GM13977 (cell line): ENCODE results near the gene CEBPB.

Experiments used
- DNase-seq: peaks from one replicate; pipeline ENCODE4 v3.0.0; 2012; ENCODE audit warnings: low spot score
- in situ Hi-C: fragments of 300-500 bp; cut with MboI; formaldehyde crosslinking; loops from one replicate; pipeline ENCODE4 v1.12.0; 2022; ENCODE audit warnings: low sequenced_read_pairs, low pct_unique_long_range_greater_than_20kb, mixed read lengths, inconsistent platforms; ENCODE audit not compliant: unreplicated experiment
- TF ChIP-seq, protein P1 (sequence below): IDR thresholded peaks from 2 replicates; pipeline ENCODE4 v1.5.1; 2012; ENCODE audit warnings: mild to moderate bottlenecking, control low read depth; ENCODE audit not compliant: insufficient read depth; ENCODE audit errors: extremely low read depth, missing control alignments

The CEBPB gene

DNA sequence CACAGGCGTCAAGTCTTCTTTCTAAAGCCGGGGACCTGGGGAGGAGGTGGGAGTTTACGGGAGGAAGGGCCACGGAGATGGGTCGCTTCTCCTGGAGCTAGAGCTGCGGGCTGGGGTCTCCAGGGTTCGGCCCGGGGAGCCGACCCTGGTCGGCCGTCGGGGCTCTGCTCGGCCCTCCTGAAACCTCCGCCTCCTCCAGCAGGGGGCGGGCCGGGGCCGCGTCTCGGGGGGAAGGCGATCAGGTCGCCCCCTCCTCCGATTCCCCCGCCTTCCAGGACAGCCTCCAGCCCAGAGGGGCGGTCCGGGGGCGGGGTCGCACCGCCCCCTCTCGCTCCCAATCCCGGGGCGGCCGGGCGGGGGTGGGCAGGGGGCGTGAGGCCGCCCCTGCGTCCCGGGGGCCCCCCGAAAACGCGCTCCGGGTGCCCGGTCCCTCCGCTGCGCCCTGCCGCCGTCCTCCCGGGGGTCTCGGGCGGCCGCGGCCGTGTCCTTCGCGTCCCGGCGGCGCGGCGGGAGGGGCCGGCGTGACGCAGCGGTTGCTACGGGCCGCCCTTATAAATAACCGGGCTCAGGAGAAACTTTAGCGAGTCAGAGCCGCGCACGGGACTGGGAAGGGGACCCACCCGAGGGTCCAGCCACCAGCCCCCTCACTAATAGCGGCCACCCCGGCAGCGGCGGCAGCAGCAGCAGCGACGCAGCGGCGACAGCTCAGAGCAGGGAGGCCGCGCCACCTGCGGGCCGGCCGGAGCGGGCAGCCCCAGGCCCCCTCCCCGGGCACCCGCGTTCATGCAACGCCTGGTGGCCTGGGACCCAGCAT lies at the start of gene CEBPB:
Gene CEBPB, plus strand, starts transcription at position 580 of the 814 bp plus-strand sequence. Its CDS starts 204 bp downstream, at position 784.
- in situ Hi-C loops: loop anchor here (25.0 kb wide), 1 partner anchor 203 kb away; the partner anchor contains the start of gene SNAI1
- DNase-seq: peak; percentile 95
- TF ChIP-seq, protein P1, sequence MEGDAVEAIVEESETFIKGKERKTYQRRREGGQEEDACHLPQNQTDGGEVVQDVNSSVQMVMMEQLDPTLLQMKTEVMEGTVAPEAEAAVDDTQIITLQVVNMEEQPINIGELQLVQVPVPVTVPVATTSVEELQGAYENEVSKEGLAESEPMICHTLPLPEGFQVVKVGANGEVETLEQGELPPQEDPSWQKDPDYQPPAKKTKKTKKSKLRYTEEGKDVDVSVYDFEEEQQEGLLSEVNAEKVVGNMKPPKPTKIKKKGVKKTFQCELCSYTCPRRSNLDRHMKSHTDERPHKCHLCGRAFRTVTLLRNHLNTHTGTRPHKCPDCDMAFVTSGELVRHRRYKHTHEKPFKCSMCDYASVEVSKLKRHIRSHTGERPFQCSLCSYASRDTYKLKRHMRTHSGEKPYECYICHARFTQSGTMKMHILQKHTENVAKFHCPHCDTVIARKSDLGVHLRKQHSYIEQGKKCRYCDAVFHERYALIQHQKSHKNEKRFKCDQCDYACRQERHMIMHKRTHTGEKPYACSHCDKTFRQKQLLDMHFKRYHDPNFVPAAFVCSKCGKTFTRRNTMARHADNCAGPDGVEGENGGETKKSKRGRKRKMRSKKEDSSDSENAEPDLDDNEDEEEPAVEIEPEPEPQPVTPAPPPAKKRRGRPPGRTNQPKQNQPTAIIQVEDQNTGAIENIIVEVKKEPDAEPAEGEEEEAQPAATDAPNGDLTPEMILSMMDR: peak; percentile 74

DNA sequence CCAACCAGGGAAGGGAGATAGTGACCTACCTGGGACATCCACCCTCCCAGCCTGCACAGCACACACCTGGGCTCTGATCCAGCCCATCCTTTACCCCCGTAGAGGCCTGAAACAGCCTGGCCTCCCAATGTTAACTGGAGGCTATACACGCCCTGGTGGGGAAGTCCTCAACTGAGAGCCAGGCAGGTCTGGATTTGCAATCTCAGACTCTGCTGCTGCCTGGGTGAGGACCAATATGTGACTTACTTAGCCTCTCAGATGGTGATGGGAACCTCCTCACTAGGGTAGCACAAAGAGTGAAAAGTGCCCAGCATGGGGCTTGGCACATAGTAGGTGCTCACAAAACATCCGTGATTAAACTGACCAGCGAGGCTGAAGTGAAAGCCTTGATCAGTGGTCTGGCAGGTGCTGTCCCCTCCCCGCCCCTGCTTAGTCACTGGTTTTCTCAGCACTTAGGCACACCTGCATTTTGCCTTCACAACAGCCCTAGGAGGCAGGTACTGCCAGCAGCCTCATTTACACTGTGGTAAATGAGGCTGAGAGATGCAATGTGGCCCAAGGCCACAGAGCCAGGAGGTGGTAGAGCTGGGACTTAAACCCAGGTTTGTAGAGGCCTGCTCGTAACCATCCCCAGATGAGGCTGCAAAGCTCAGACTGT lies 49.5 kb upstream of the CEBPB start:
- DNase-seq: no peak
- in situ Hi-C loops: no loop called here
- TF ChIP-seq, protein P1: no peak

DNA sequence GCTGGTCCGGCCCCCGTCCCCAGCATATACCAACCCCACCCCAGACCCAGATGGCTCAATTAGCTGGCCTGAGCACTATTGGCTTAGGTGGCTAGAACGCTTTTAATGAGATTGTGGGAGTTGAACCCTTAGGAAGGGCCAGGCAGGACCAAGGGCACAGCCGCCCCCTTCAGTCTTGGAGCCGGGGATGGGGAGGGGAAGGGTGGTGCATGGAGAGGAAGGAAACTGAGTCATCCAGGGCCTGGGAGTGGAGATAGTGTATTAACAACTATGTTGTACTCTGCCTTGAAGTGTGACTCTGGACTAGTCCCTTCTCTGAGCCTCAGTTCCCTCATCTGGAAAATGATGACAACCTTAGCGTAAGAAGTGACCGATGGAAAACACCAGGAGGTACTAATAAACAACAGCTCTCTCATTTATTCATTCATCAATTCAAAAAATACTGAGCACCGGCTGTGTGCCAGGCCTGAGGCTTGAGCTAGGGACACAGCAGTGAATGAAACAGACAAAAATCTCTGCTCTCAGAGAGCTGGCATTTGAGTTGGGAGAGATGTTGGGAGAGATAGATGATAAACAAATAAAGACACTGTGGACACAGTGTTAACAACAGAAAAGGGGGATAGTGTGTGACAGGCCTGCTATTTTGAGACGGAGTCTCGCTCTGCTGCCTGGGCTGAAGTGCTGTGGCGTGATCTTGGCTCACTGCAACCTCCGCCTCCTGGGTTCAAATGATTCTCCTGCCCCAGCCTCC lies 48.6 kb upstream of the CEBPB start:
- DNase-seq: no peak
- TF ChIP-seq, protein P1: no peak
- in situ Hi-C loops: no loop called here

DNA sequence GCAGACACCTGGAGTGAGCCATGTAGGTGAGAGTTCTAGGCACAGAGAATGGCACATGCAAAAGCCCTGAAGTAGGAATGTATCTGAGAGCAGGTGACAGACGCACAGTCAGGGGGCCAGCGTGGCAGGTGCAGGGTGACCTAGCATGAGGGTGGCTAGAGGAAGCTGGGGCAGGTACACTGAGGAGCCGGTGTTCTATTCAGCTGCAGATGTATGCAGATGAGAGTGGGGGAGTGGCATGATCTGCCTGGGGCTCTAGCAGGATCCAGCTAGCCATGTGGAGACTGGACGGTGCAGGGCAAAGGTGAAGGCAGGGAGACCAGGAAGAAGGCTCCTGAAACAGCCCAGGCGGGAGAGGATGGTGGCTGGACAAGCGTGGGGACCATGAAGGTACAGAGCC lies 47.8 kb upstream of the CEBPB start:
- TF ChIP-seq, protein P1: no peak
- DNase-seq: no peak
- in situ Hi-C loops: no loop called here

DNA sequence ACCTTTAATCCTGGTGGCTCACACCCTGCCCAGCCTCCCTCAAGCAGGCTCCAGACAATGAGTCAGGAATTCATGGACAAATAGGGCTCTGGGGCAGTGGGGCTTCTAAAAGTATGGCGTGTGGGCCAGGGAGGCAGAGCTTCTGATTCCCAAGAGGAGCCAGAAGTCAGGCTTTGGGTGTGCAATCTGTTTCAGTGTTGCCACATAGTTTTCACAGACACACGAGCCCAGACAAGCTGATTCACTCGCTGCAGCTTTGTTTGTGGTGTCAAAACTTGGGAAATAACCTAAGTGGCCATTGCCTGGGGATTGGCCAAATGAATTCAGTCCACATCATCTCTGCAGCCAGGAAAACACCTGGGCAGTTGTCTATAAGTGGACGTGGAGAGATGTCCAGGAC lies 46.3 kb upstream of the CEBPB start:
- in situ Hi-C loops: no loop called here
- no peak for DNase-seq
- TF ChIP-seq, protein P1: no peak

DNA sequence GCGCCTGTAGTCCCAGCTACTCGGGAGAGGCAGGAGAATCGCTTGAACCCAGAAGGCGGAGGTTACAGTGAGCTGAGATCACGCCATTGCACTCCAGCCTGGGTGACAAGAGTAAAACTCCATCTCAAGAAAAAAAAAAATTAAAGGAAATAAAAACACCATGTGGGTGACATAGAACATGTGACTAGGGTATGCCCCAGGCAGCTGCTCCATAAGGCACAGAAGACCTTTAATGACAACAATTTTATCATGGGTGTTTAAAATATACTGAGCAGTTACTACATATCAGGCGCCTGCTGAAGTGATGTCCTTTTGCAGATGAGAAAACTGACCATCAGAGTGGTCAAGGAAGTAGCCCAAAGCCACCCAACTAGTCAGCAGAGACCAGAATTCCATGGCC lies 45.1 kb upstream of the CEBPB start:
- TF ChIP-seq, protein P1: no peak
- in situ Hi-C loops: no loop called here
- no peak for DNase-seq
